ENCODE results near the gene C1QTNF8. TPM values are rescaled to one million over a fixed set of nuclear protein-coding genes. Genes with fewer than 3 reads are reported as not detected.

Gene C1QTNF8
- total and polyA plus RNA-seq, 2 experiments from 2014 or later: 0.15 TPM; not detected in 1

GRCh38 chr16:1119129-1119528 lies 23.1 kb upstream of the C1QTNF8 start:
- no peaks in the 10 kb centered on the region for H3K36me3 ChIP-seq
- no peak for DNase-seq (ENCODE audit: low read depth in 1 of 2, low spot score in 1 of 2)
- no peak overlapping the region for H3K4me3 ChIP-seq
- no peaks in the 10 kb centered on the region for H3K27me3 ChIP-seq
- peaks cover 3% of the 10 kb centered on the region for H3K4me1 ChIP-seq (ENCODE audit: low read depth)
- TF ChIP-seq CTCF (IDR thresholded peaks at IDR 0.05; ENCODE audit: low read depth, low read length): no peak
- no peak overlapping the region for H3K27ac ChIP-seq
- no peaks in the 10 kb centered on the region for H3K9me3 ChIP-seq (ENCODE audit: low read depth)

- H3K4me1 ChIP-seq (ENCODE audit: low read depth): peaks cover 3% of the 10 kb centered on the region
- no peak overlapping the region for H3K27ac ChIP-seq
- H3K4me3 ChIP-seq: no peak overlapping the region
- no peaks in the 10 kb centered on the region for H3K27me3 ChIP-seq
- DNase-seq (ENCODE audit: low read depth in 1 of 2, low spot score in 1 of 2): no peak
- no peak for TF ChIP-seq CTCF (IDR thresholded peaks at IDR 0.05; ENCODE audit: low read depth, low read length)
- H3K9me3 ChIP-seq (ENCODE audit: low read depth): no peaks in the 10 kb centered on the region
- no peaks in the 10 kb centered on the region for H3K36me3 ChIP-seq
Measured at GRCh38 chr16:1117926-1118325, 21.9 kb upstream of the C1QTNF8 start.

- DNase-seq (ENCODE audit: low read depth in 1 of 2, low spot score in 1 of 2): no peak
- no peaks in the 10 kb centered on the region for H3K27me3 ChIP-seq
- no peak overlapping the region for H3K4me3 ChIP-seq
- H3K9me3 ChIP-seq (ENCODE audit: low read depth): no peaks in the 10 kb centered on the region
- no peaks in the 10 kb centered on the region for H3K36me3 ChIP-seq
- no peak overlapping the region for H3K27ac ChIP-seq
- TF ChIP-seq CTCF (IDR thresholded peaks at IDR 0.05; ENCODE audit: low read depth, low read length): no peak
- H3K4me1 ChIP-seq (ENCODE audit: low read depth): peaks cover 3% of the 10 kb centered on the region
Measured at GRCh38 chr16:1117176-1117900, 21.3 kb upstream of the C1QTNF8 start.

- H3K4me1 ChIP-seq (ENCODE audit: low read depth): peaks cover 3% of the 10 kb centered on the region
- H3K27me3 ChIP-seq: no peaks in the 10 kb centered on the region
- DNase-seq (ENCODE audit: low read depth in 1 of 2, low spot score in 1 of 2): peak in 1 of 2 donors; percentile 30
- no peak overlapping the region for H3K4me3 ChIP-seq
- TF ChIP-seq CTCF (IDR thresholded peaks at IDR 0.05; ENCODE audit: low read depth, low read length): no peak
- H3K9me3 ChIP-seq (ENCODE audit: low read depth): no peaks in the 10 kb centered on the region
- no peak overlapping the region for H3K27ac ChIP-seq
- H3K36me3 ChIP-seq: no peaks in the 10 kb centered on the region
Measured at GRCh38 chr16:1116693-1117077, 20.6 kb upstream of the C1QTNF8 start.

GRCh38 chr16:1113889-1114526 lies 18.0 kb upstream of the C1QTNF8 start:
- H3K4me1 ChIP-seq (ENCODE audit: low read depth): peaks cover 3% of the 10 kb centered on the region
- no peak overlapping the region for H3K27ac ChIP-seq
- H3K4me3 ChIP-seq: no peak overlapping the region
- no peaks in the 10 kb centered on the region for H3K27me3 ChIP-seq
- no peak for DNase-seq (ENCODE audit: low read depth in 1 of 2, low spot score in 1 of 2)
- no peaks in the 10 kb centered on the region for H3K9me3 ChIP-seq (ENCODE audit: low read depth)
- no peak for TF ChIP-seq CTCF (IDR thresholded peaks at IDR 0.05; ENCODE audit: low read depth, low read length)
- H3K36me3 ChIP-seq: no peaks in the 10 kb centered on the region

Measured in cardiac muscle cell (in vitro differentiated cells and primary cell).